GM12865 (cell line): Measurements from ENCODE around the gene CHI3L2.
A peak's percentile ranks its signal among the peaks of the same experiment; 100 is the strongest.

Experiments
- DNase-seq: peaks from one replicate; pipeline ENCODE4 v3.0.0; 2010; ENCODE audit warnings: low read depth
- H3K4me3 ChIP-seq: 2 replicates; pipeline ENCODE4 v1.5.1; 2011; ENCODE audit warnings: mild to moderate bottlenecking, low read depth, low read length, control low read depth
- TF ChIP-seq, protein P1 (sequence below): IDR thresholded peaks from 2 replicates; pipeline ENCODE4 v1.5.1; 2011; ENCODE audit warnings: low read length, control low read depth, low read depth, inconsistent platforms; ENCODE audit not compliant: insufficient read depth; ENCODE audit errors: missing control alignments

The CHI3L2 gene

GRCh38 chr1:111216751-111217150 lies 10.8 kb upstream of the CHI3L2 start:
- DNase-seq = peak; percentile 52
- TF ChIP-seq, protein P1, sequence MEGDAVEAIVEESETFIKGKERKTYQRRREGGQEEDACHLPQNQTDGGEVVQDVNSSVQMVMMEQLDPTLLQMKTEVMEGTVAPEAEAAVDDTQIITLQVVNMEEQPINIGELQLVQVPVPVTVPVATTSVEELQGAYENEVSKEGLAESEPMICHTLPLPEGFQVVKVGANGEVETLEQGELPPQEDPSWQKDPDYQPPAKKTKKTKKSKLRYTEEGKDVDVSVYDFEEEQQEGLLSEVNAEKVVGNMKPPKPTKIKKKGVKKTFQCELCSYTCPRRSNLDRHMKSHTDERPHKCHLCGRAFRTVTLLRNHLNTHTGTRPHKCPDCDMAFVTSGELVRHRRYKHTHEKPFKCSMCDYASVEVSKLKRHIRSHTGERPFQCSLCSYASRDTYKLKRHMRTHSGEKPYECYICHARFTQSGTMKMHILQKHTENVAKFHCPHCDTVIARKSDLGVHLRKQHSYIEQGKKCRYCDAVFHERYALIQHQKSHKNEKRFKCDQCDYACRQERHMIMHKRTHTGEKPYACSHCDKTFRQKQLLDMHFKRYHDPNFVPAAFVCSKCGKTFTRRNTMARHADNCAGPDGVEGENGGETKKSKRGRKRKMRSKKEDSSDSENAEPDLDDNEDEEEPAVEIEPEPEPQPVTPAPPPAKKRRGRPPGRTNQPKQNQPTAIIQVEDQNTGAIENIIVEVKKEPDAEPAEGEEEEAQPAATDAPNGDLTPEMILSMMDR = no peak
- peak overlapping the region; percentile 37 for H3K4me3 ChIP-seq

GRCh38 chr1:111217183-111217910 lies 10.2 kb upstream of the CHI3L2 start:
- TF ChIP-seq, protein P1 = no peak

DNA sequence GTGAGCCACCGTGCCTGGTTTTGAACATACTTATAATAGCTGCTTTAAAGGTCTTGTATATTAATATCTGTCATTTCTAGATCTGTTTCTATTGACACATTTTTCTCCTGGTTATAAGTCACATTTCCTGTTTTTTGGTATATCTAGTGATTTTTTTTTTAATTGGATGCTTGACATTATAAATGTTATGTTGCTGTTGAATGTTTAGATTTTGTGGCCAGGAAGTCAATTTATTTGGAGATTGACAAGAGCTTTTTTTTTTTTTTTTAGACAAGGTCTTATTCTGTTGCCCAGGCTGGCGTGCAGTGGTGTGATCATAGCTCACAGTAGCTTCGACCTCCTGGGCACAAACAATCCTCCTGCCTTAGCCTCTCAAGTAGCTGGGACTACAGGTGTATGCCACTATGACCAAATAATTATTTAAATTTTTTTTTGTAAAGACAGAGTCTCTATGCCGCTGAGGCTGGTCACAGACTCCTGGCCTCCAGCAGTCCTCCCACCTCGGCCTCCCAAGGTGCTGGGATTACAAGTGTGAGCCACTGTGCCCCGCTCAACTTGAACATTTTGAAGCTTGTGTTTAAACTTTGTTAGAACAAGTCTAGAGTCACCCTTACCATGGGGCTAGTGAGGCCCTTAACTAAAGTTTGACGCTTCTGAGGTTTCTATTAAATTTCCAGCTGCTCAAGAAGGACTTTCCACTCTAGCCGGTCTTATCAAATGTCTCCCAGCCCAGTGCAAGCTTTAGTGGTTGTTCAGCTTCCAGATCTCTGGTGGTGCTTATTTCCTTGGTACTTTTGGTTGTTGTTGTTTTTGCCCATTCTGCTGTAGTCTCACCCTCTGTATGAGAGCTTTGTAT lies 8.6 kb upstream of the CHI3L2 start:
- TF ChIP-seq, protein P1 = no peak
- H3K4me3 ChIP-seq = peak overlapping the region; percentile 28
- DNase-seq = peak; percentile 34

More at GRCh38 chr1:111217183-111217910, 10.2 kb upstream of the CHI3L2 start:
- peak overlapping the region; percentile 37 for H3K4me3 ChIP-seq
- peak; percentile 71 for DNase-seq

- peak overlapping the region; percentile 51 for H3K4me3 ChIP-seq
- TF ChIP-seq, protein P1 = no peak
- peak; percentile 98 for DNase-seq
These were observed 7.8 kb upstream of the CHI3L2 start for GRCh38 chr1:111219557-111220286.

DNA sequence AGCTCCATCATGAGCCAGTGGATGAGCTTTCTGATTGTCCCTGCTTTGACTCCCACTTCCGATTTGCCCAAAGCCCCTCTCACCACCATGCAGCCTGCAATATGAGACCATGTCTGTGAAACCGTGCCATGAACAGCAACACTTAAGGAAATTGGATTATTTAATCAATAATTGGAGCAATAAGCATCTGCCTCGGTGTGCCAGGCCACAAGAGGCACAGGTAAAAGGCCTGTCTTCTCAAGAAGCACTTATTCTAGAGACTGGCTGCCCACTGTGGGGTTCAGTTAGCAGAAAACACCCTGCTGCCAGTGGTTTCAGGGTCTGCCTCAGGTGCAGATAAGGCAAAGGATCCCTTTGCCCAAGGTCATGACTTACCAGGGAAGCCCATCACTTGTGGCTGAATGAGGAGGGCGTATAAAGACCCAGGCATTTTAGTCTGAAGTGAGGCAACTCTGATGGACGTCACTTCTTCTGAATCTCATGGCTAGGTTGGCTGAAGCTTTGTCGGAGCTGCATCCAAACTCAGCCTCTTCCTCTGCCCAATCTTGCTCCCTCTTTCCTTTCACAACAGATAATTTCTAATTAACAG lies 7.1 kb upstream of the CHI3L2 start:
- DNase-seq = peak; percentile 58
- H3K4me3 ChIP-seq = peak overlapping the region; percentile 51
- TF ChIP-seq, protein P1 = no peak

- TF ChIP-seq, protein P1 = no peak
- peak overlapping the region; percentile 51 for H3K4me3 ChIP-seq
- DNase-seq = no peak
These were observed 6.3 kb upstream of the CHI3L2 start for GRCh38 chr1:111221276-111221632.
